Retinal pigment epithelial cell (primary cell): ENCODE measurements around the gene SOX11.
"Not testable (repeated sequence)": the region's sequence is repeated elsewhere in the genome, so short reads cannot be mapped to it uniquely, and the experiment has no call there.

ENCODE experiments used
- DNase-seq: peaks from one replicate; pipeline ENCODE4 v3.0.0-alpha.2; 2010; ENCODE audit warnings: low read depth
- H3K4me3 ChIP-seq: 2 replicates; pipeline ENCODE4 v1.5.1; 2011; ENCODE audit warnings: mild to moderate bottlenecking, low read length, control low read depth, moderate library complexity
- CTCF ChIP-seq: conservative IDR thresholded peaks from 2 replicates; pipeline ENCODE4 v1.5.1; 2011; ENCODE audit warnings: low read depth, low read length, control low read depth, inconsistent platforms

SOX11 gene

GRCh38 chr2:5691985-5692529 is at the start of gene SOX11:
TSS of gene SOX11 (plus strand) at chr2:5692384. CDS start at chr2:5692722, 338 bp downstream.
- peak within 1 kb of the TSS; percentile 86 for H3K4me3 ChIP-seq
- peak; percentile 85 for DNase-seq
- TF ChIP-seq CTCF = no peak

GRCh38 chr2:5652734-5653133 is 39.5 kb upstream of the SOX11 start:
- not testable (repeated sequence) for H3K4me3 ChIP-seq, DNase-seq

- H3K4me3 ChIP-seq, DNase-seq: not testable (repeated sequence)
These were observed 38.4 kb upstream of the SOX11 start for GRCh38 chr2:5653756-5654155.

- TF ChIP-seq CTCF = no peak
- H3K4me3 ChIP-seq = no peak overlapping the region
- no peak for DNase-seq
These were observed 35.0 kb upstream of the SOX11 start for GRCh38 chr2:5657231-5657630.

GRCh38 chr2:5660591-5660990 is 31.6 kb upstream of the SOX11 start:
- no peak for DNase-seq
- TF ChIP-seq CTCF = no peak
- H3K4me3 ChIP-seq = no peak overlapping the region

- TF ChIP-seq CTCF = no peak
- no peak for DNase-seq
- H3K4me3 ChIP-seq = no peak overlapping the region
These were observed 30.8 kb upstream of the SOX11 start for GRCh38 chr2:5661362-5661761.

- TF ChIP-seq CTCF = no peak
- peak; percentile 72 for DNase-seq
- H3K4me3 ChIP-seq = no peak overlapping the region
These were observed 27.9 kb upstream of the SOX11 start for GRCh38 chr2:5664278-5664681.

- DNase-seq = no peak
- no peak for TF ChIP-seq CTCF
- no peak overlapping the region for H3K4me3 ChIP-seq
These were observed 27.1 kb upstream of the SOX11 start for GRCh38 chr2:5665066-5665465.
